ENCODE measurements around the gene KRTAP5-1.
"Not testable (repeated sequence)": the region's sequence is repeated elsewhere in the genome, so short reads cannot be mapped to it uniquely, and the experiment has no call there.

Gene KRTAP5-1

GRCh38 chr11:1584661-1585370 lies at the start of gene KRTAP5-1:
Gene KRTAP5-1 (minus strand): TSS chr11:1585283. CDS start chr11:1585249, 34 bp downstream.
- not testable (repeated sequence) for DNase-seq (ENCODE audit: low read depth)

- no peak for DNase-seq (ENCODE audit: low read depth)
These were observed 48.8 kb upstream of the KRTAP5-1 start for GRCh38 chr11:1633864-1634263.

GRCh38 chr11:1632053-1632714 lies 47.1 kb upstream of the KRTAP5-1 start:
- DNase-seq (ENCODE audit: low read depth) = no peak

- no peak for DNase-seq (ENCODE audit: low read depth)
These were observed 46.0 kb upstream of the KRTAP5-1 start for GRCh38 chr11:1631066-1631568.

- no peak for DNase-seq (ENCODE audit: low read depth)
These were observed 45.2 kb upstream of the KRTAP5-1 start for GRCh38 chr11:1630271-1630670.

- no peak for DNase-seq (ENCODE audit: low read depth)
These were observed 44.5 kb upstream of the KRTAP5-1 start, which contains the start of gene KRTAP5-5 for GRCh38 chr11:1629326-1630185. Gene KRTAP5-5 (plus strand): TSS chr11:1629775. CDS start chr11:1629841, 66 bp downstream.

- peak; percentile 3 for DNase-seq (ENCODE audit: low read depth)
These were observed 43.6 kb upstream of the KRTAP5-1 start for GRCh38 chr11:1628506-1629325.

- no peak for DNase-seq (ENCODE audit: low read depth)
These were observed 40.5 kb upstream of the KRTAP5-1 start for GRCh38 chr11:1625541-1625940.

- DNase-seq (ENCODE audit: low read depth) = no peak
These were observed 39.5 kb upstream of the KRTAP5-1 start for GRCh38 chr11:1624621-1625020.

GRCh38 chr11:1623716-1624115 lies 38.6 kb upstream of the KRTAP5-1 start:
- no peak for DNase-seq (ENCODE audit: low read depth)

GRCh38 chr11:1622086-1622485 lies 37.0 kb upstream of the KRTAP5-1 start, which contains the start of gene KRTAP5-4:
Gene KRTAP5-4 (minus strand): TSS chr11:1622138. CDS start chr11:1622093, 45 bp downstream.
- no peak for DNase-seq (ENCODE audit: low read depth)

GRCh38 chr11:1619449-1619848 lies 34.4 kb upstream of the KRTAP5-1 start:
- no peak for DNase-seq (ENCODE audit: low read depth)

GRCh38 chr11:1618231-1618630 lies 33.1 kb upstream of the KRTAP5-1 start:
- no peak for DNase-seq (ENCODE audit: low read depth)

GRCh38 chr11:1608363-1608762 lies 23.3 kb upstream of the KRTAP5-1 start, which contains the start of gene KRTAP5-3:
Gene KRTAP5-3 (minus strand): TSS chr11:1608463. CDS start chr11:1608385, 78 bp downstream.
- DNase-seq (ENCODE audit: low read depth) = no peak

GRCh38 chr11:1607901-1608300 lies 22.8 kb upstream of the KRTAP5-1 start:
- not testable (repeated sequence) for DNase-seq (ENCODE audit: low read depth)

GRCh38 chr11:1607156-1607845 lies 22.2 kb upstream of the KRTAP5-1 start:
- DNase-seq (ENCODE audit: low read depth) = not testable (repeated sequence)

- DNase-seq (ENCODE audit: low read depth) = not testable (repeated sequence)
These were observed 20.8 kb upstream of the KRTAP5-1 start for GRCh38 chr11:1605923-1606322.

GRCh38 chr11:1604711-1605110 lies 19.6 kb upstream of the KRTAP5-1 start:
- no peak for DNase-seq (ENCODE audit: low read depth)

- no peak for DNase-seq (ENCODE audit: low read depth)
These were observed 19.1 kb upstream of the KRTAP5-1 start for GRCh38 chr11:1604181-1604580.

- DNase-seq (ENCODE audit: low read depth) = no peak
These were observed 18.5 kb upstream of the KRTAP5-1 start for GRCh38 chr11:1603629-1604028.

Measured in stromal cell of bone marrow (primary cell).